ENCODE data around the gene ANAPC2.

GRCh38 chr9:137234055-137234697 lies 45.8 kb upstream of the ANAPC2 start:
- TF ChIP-seq GATA3 (IDR thresholded peaks at IDR 0.05; ENCODE audit: low read depth, low read length) (no peak), GATA2 (IDR thresholded peaks at IDR 0.05; ENCODE audit: low read depth, low read length) (no peak)
